WTC11 (cell line): ENCODE measurements around the gene KLK6. TPM values are rescaled to one million over a fixed set of nuclear protein-coding genes. Genes with fewer than 3 reads are reported as not detected.

Experiments
- ATAC-seq: fragments of 200-7000 bp; cut with Tn5 transposase; 2 replicates; pipeline ENCODE4 v1.10.0; 2021; ENCODE audit warnings: mild to moderate bottlenecking, moderate library complexity
- CTCF ChIA-PET: fragments of 300-600 bp; sonication (Branson Sonifier 250); formaldehyde crosslinking; loops from one replicate; lab custom pipeline; 2021; ENCODE audit warnings: antibody characterized with exemption; lab: Charles Lee
- POLR2A ChIA-PET: fragments of 350-600 bp; sonication (Branson Sonifier 250); formaldehyde crosslinking; loops from one replicate; lab custom pipeline; 2021; ENCODE audit warnings: antibody characterized with exemption; lab: Charles Lee
- DNase-seq: peaks from one replicate; pipeline ENCODE4 v3.0.0; 2021; ENCODE audit warnings: low spot score
- H3K27ac Mint-ChIP-seq: 2 replicates; pipeline ENCODE4 v1.8.0; 2021; ENCODE audit warnings: mixed read lengths
- H3K27me3 Mint-ChIP-seq: 2 replicates; pipeline ENCODE4 v1.8.0; 2021; ENCODE audit warnings: low read depth, mild to moderate bottlenecking, moderate library complexity, mixed read lengths
- H3K36me3 Mint-ChIP-seq: 2 replicates; pipeline ENCODE4 v1.8.0; 2021; ENCODE audit warnings: mixed read lengths
- H3K4me1 Mint-ChIP-seq: 2 replicates; pipeline ENCODE4 v1.8.0; 2022; ENCODE audit warnings: mixed read lengths
- H3K4me3 Mint-ChIP-seq: 2 replicates; pipeline ENCODE4 v1.8.0; 2021; ENCODE audit warnings: mild to moderate bottlenecking, moderate library complexity, mixed read lengths
- H3K9me3 Mint-ChIP-seq: 2 replicates; pipeline ENCODE4 v1.8.0; 2021; ENCODE audit warnings: mixed read lengths
- CREM ChIP-seq: sonication (generic); formaldehyde crosslinking; IDR thresholded peaks from 2 replicates; pipeline ENCODE4 v1.8.1; 2022; ENCODE audit warnings: mild to moderate bottlenecking, missing genetic modification reagents, moderate library complexity
- FOXJ3 ChIP-seq: sonication (generic); formaldehyde crosslinking; IDR thresholded peaks from 2 replicates; pipeline ENCODE4 v1.9.0; 2021; ENCODE audit warnings: missing genetic modification reagents, mild to moderate bottlenecking, borderline replicate concordance
- FOXK1 ChIP-seq: sonication (generic); formaldehyde crosslinking; IDR thresholded peaks from 2 replicates; pipeline ENCODE4 v1.8.0; 2022; ENCODE audit warnings: mild to moderate bottlenecking, moderate library complexity, missing genetic modification reagents
- JUN ChIP-seq: sonication (generic); formaldehyde crosslinking; IDR thresholded peaks from 2 replicates; pipeline ENCODE4 v1.8.0; 2023; ENCODE audit warnings: mild to moderate bottlenecking, missing genetic modification reagents
- KAT7 ChIP-seq: sonication (generic); formaldehyde crosslinking; IDR thresholded peaks from 2 replicates; pipeline ENCODE4 v1.8.1; 2023; ENCODE audit warnings: missing genetic modification reagents, mild to moderate bottlenecking, borderline replicate concordance
- MXD4 ChIP-seq: fragments of 250-450 bp; sonication (Bioruptor Pico); IDR thresholded peaks from 2 replicates; pipeline ENCODE4 v1.8.0; 2021; ENCODE audit warnings: mild to moderate bottlenecking, moderate library complexity, borderline replicate concordance
- NR1H2 ChIP-seq: sonication (generic); formaldehyde crosslinking; IDR thresholded peaks from 2 replicates; pipeline ENCODE4 v1.9.0; 2021; ENCODE audit warnings: mild to moderate bottlenecking, moderate library complexity, missing genetic modification reagents
- NR2C2 ChIP-seq: sonication (generic); formaldehyde crosslinking; IDR thresholded peaks from 2 replicates; pipeline ENCODE4 v1.8.0; 2022; ENCODE audit warnings: mild to moderate bottlenecking, missing genetic modification reagents
- RORB ChIP-seq: fragments of 250-450 bp; sonication (Bioruptor Pico); IDR thresholded peaks from 2 replicates; pipeline ENCODE4 v1.9.0; 2021; ENCODE audit warnings: mild to moderate bottlenecking
- SMAD3 ChIP-seq: sonication (generic); formaldehyde crosslinking; IDR thresholded peaks from 2 replicates; pipeline ENCODE4 v1.8.0; 2022; ENCODE audit warnings: missing genetic modification reagents, mild to moderate bottlenecking, borderline replicate concordance
- SP1 ChIP-seq: sonication (generic); formaldehyde crosslinking; conservative IDR thresholded peaks from 2 replicates; pipeline ENCODE4 v1.8.1; 2022; ENCODE audit warnings: missing genetic modification reagents
- TEAD1 ChIP-seq: sonication (generic); formaldehyde crosslinking; IDR thresholded peaks from 2 replicates; pipeline ENCODE4 v1.8.0; 2022; ENCODE audit warnings: mild to moderate bottlenecking, missing genetic modification reagents
- TP53 ChIP-seq: sonication (generic); formaldehyde crosslinking; IDR thresholded peaks from 2 replicates; pipeline ENCODE4 v1.8.1; 2023; ENCODE audit warnings: mild to moderate bottlenecking, missing genetic modification reagents
- ZNF138 ChIP-seq: sonication (generic); formaldehyde crosslinking; conservative IDR thresholded peaks from 2 replicates; pipeline ENCODE4 v1.8.1; 2022; ENCODE audit warnings: mild to moderate bottlenecking, moderate library complexity, missing genetic modification reagents
- ZNF219 ChIP-seq: sonication (generic); formaldehyde crosslinking; IDR thresholded peaks from 2 replicates; pipeline ENCODE4 v1.8.0; 2023; ENCODE audit warnings: missing genetic modification reagents, mild to moderate bottlenecking, borderline replicate concordance
- ZNF232 ChIP-seq: sonication (generic); formaldehyde crosslinking; IDR thresholded peaks from 2 replicates; pipeline ENCODE4 v1.8.0; 2022; ENCODE audit warnings: mild to moderate bottlenecking, missing genetic modification reagents
- ZNF671 ChIP-seq: fragments of 250-450 bp; sonication (Bioruptor Pico); IDR thresholded peaks from 2 replicates; pipeline ENCODE4 v1.8.0; 2021; ENCODE audit warnings: mild to moderate bottlenecking
- total RNA-seq: library from RNA; stranded (reverse); gene quantifications from 3 replicates; pipeline ENCODE4 v1.2.3, GENCODE V29; 2021
- TF ChIP-seq, protein P1 (sequence below): sonication (generic); formaldehyde crosslinking; IDR thresholded peaks from 2 replicates; pipeline ENCODE4 v1.8.1; 2023; ENCODE audit warnings: mild to moderate bottlenecking, missing genetic modification reagents, moderate library complexity
- TF ChIP-seq, protein P2 (sequence below): fragments of 250-450 bp; sonication (Bioruptor Pico); IDR thresholded peaks from 2 replicates; pipeline ENCODE4 v2.1.2; 2022; ENCODE audit warnings: mild to moderate bottlenecking, moderate library complexity
- TF ChIP-seq, protein P3 (sequence below): sonication (generic); formaldehyde crosslinking; IDR thresholded peaks from 2 replicates; pipeline ENCODE4 v1.8.0; 2022; ENCODE audit warnings: mild to moderate bottlenecking, missing genetic modification reagents
- TF ChIP-seq, protein P4 (sequence below): sonication (generic); formaldehyde crosslinking; IDR thresholded peaks from 2 replicates; pipeline ENCODE4 v1.8.1; 2023; ENCODE audit warnings: mild to moderate bottlenecking, missing genetic modification reagents

Gene KLK6
- total RNA-seq, 1 experiment from 2014 or later: 0.52 TPM

DNA sequence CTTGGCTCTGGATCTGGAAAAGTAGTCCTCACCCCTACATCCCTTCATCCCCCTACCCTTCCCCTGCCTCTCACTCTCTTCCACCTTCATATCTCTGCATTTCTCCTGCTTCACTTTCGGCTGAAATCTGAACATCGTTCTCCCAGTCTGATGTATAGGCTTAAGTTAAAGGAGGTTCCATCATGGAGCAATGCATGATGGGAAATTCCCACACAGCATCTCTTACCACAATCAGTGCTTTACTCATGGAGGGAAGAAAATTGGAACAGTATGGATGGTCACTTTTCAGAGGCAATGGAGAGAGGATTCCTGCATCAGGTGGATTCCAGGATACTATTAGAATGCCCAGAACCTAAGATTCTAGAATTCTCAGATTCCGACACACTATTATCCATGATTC lies 38.1 kb upstream of the KLK6 start (continued):
- TF ChIP-seq, protein P1, sequence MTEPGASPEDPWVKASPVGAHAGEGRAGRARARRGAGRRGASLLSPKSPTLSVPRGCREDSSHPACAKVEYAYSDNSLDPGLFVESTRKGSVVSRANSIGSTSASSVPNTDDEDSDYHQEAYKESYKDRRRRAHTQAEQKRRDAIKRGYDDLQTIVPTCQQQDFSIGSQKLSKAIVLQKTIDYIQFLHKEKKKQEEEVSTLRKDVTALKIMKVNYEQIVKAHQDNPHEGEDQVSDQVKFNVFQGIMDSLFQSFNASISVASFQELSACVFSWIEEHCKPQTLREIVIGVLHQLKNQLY (CRISPR knock-in tag): no peak
- no peak for TF ChIP-seq FOXK1
- TF ChIP-seq, protein P2, sequence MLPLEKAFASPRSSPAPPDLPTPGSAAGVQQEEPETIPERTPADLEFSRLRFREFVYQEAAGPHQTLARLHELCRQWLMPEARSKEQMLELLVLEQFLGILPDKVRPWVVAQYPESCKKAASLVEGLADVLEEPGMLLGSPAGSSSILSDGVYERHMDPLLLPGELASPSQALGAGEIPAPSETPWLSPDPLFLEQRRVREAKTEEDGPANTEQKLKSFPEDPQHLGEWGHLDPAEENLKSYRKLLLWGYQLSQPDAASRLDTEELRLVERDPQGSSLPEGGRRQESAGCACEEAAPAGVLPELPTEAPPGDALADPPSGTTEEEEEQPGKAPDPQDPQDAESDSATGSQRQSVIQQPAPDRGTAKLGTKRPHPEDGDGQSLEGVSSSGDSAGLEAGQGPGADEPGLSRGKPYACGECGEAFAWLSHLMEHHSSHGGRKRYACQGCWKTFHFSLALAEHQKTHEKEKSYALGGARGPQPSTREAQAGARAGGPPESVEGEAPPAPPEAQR (CRISPR knock-in tag): no peak

DNA sequence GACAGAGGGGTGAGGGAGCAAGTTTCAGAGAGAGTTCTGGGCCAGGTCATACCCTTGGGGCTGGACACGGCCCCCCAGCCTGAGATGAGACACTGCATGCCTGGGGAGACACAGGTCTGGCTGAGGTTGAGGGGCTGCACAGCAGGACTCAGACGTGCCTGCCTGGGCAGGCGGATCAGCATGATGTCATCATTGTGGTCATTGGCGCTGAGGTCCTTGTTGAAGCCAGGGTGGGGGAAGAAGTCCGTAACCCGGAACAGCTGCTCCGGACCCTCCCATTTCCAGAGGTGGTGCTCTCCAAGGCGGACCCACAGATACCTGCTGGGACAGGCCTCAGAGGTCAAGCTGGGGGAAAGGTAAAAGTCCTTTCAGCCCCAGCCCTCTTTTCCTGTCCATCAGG lies 37.0 kb upstream of the KLK6 start:
- Mint-ChIP-seq H3K9me3 (no peaks in the 10 kb centered on the region), H3K27me3 (peaks cover 58% of the 10 kb centered on the region), H3K4me1 (peaks cover 14% of the 10 kb centered on the region), H3K36me3 (no peaks in the 10 kb centered on the region), H3K4me3 (no peak overlapping the region), H3K27ac (no peak overlapping the region)
- no peak for TF ChIP-seq TP53 (CRISPR knock-in tag)
- no peak for TF ChIP-seq RORB (CRISPR knock-in tag)
- TF ChIP-seq, protein P3, sequence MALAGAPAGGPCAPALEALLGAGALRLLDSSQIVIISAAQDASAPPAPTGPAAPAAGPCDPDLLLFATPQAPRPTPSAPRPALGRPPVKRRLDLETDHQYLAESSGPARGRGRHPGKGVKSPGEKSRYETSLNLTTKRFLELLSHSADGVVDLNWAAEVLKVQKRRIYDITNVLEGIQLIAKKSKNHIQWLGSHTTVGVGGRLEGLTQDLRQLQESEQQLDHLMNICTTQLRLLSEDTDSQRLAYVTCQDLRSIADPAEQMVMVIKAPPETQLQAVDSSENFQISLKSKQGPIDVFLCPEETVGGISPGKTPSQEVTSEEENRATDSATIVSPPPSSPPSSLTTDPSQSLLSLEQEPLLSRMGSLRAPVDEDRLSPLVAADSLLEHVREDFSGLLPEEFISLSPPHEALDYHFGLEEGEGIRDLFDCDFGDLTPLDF (CRISPR knock-in tag): no peak
- TF ChIP-seq SMAD3 (CRISPR knock-in tag): no peak
- no peak for TF ChIP-seq TEAD1
- TF ChIP-seq ZNF138 (CRISPR knock-in tag): no peak
- no peak for TF ChIP-seq KAT7 (CRISPR knock-in tag)
- TF ChIP-seq MXD4 (CRISPR knock-in tag): no peak
- TF ChIP-seq NR1H2 (CRISPR knock-in tag): no peak
- TF ChIP-seq ZNF232: no peak
- POLR2A ChIA-PET: no interaction called here
- ATAC-seq (no peak), DNase-seq (no peak)
- CTCF ChIA-PET: interaction anchor here (0.9 kb wide), 1 partner anchor 10 kb away, joined by 8 read pairs; no protein-coding TSS in a partner anchor

DNA sequence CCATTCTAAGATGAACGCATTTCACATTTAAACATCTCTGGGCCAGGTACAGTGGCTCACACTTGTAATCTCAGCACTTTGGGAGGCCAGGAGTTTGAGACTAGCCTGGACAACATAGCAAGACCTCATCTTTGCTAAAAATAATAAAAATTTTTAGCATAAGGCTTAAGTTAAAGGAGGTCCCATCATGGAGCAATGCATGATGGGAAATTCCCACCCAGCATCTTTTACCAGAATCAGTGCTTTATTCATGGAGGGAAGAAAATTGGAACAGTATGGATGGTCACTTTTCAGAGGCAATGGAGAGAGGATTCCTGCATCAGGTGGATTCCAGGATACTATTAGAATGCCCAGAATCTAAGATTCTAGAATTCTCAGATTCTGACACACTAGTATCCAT lies 35.9 kb upstream of the KLK6 start:
- Mint-ChIP-seq H3K4me1 (peaks cover 24% of the 10 kb centered on the region), H3K27me3 (peaks cover 50% of the 10 kb centered on the region), H3K9me3 (no peaks in the 10 kb centered on the region), H3K27ac (no peak overlapping the region), H3K4me3 (no peak overlapping the region), H3K36me3 (no peaks in the 10 kb centered on the region)
- ATAC-seq (no peak), DNase-seq (no peak)
- ChIA-PET CTCF (no interaction called here), POLR2A (no interaction called here)
- TF ChIP-seq NR2C2 (CRISPR knock-in tag) (no peak), JUN (CRISPR knock-in tag) (no peak), ZNF138 (CRISPR knock-in tag) (no peak)

DNA sequence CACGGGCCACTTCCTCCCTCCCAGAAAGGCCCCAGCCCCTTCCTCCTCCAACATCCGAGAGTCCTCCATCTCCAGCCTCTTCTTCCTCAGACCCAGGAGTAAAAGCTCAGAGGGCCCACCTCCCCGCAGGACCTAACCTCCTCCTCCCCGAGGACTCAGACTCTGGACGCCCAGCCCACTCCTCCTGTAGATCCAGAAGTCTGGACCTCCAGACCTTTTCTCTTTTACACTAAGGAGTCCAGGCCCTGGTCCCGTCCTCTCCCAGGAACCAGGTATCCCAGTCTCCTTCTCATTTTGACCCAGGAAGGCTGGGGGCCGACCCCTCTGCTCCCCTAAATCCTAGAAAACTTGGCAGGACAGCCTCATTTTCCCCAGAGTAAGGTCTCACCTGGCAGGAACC lies 33.9 kb upstream of the KLK6 start:
- DNase-seq (no peak), ATAC-seq (no peak)
- H3K36me3 Mint-ChIP-seq: no peaks in the 10 kb centered on the region
- CTCF ChIA-PET: interaction anchor here (6.0 kb wide), 1 partner anchor 14 kb away, joined by 94 read pairs; no protein-coding TSS in a partner anchor
- no peak overlapping the region for H3K27ac Mint-ChIP-seq
- POLR2A ChIA-PET: no interaction called here
- H3K27me3 Mint-ChIP-seq: peaks cover 48% of the 10 kb centered on the region
- TF ChIP-seq CREM (CRISPR knock-in tag): no peak
- TF ChIP-seq SP1 (CRISPR knock-in tag): no peak
- no peak for TF ChIP-seq NR1H2 (CRISPR knock-in tag)
- TF ChIP-seq, protein P4, sequence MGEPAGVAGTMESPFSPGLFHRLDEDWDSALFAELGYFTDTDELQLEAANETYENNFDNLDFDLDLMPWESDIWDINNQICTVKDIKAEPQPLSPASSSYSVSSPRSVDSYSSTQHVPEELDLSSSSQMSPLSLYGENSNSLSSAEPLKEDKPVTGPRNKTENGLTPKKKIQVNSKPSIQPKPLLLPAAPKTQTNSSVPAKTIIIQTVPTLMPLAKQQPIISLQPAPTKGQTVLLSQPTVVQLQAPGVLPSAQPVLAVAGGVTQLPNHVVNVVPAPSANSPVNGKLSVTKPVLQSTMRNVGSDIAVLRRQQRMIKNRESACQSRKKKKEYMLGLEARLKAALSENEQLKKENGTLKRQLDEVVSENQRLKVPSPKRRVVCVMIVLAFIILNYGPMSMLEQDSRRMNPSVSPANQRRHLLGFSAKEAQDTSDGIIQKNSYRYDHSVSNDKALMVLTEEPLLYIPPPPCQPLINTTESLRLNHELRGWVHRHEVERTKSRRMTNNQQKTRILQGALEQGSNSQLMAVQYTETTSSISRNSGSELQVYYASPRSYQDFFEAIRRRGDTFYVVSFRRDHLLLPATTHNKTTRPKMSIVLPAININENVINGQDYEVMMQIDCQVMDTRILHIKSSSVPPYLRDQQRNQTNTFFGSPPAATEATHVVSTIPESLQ (CRISPR knock-in tag): no peak
- TF ChIP-seq FOXJ3 (CRISPR knock-in tag): no peak
- no peak for TF ChIP-seq ZNF671 (CRISPR knock-in tag)
- no peak for TF ChIP-seq ZNF219 (CRISPR knock-in tag)
- H3K9me3 Mint-ChIP-seq: no peaks in the 10 kb centered on the region
- H3K4me1 Mint-ChIP-seq: peaks cover 24% of the 10 kb centered on the region
- H3K4me3 Mint-ChIP-seq: no peak overlapping the region
